Cardiac fibroblast (primary cell): ENCODE data around the gene EPS8L1.

ENCODE experiments used
- DNase-seq, 2 donors: peaks; one replicate each; pipeline versions ENCODE4 v3.0.0 to v3.0.0-alpha.2; 2010; ENCODE audit warnings: low read depth in 2 of 2
- H3K4me3 ChIP-seq, 2 donors: replicated peaks in 1 of 2; 1 replicate in 1 of 2; 2 replicates in 1 of 2; pipeline ENCODE4 v1.5.1; 2011; ENCODE audit warnings: low read depth in 2 of 2, low read length in 2 of 2, mild to moderate bottlenecking in 2 of 2, moderate library complexity in 1 of 2
- TF ChIP-seq, protein P1 (sequence below): IDR thresholded peaks from one replicate; pipeline ENCODE4 v1.5.1; 2011; ENCODE audit warnings: low read depth, mild to moderate bottlenecking, low read length, inconsistent platforms

Gene EPS8L1

DNA sequence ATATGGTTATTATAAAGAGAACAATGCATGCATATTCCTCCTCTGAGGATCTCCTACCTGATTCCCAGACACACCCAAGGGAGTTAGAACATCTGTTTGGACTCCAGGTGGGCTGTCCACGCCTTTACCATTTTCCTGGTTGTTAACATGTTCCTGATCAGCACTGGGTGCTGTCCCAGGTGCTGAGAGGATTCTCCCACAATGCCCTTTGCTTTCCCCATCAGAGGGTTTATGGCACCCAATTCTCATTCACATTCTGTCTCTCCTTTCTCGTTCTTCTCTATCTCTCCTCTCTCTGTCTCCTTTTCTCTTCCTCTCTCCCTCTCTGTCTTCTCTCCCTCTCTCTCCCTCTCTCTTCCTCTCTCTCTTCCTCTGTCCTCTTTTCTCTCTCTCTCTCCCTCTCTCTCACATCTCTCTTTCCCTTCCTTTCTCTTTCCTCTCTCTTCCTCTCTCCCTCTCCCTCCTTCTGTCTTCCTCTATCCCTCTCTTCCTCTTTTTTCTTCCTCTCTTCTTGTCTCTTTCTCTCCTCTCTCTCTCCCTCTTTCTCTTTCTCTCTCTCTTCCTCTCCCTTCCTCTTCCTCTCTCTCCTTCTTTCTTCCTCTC, 9.5 kb upstream of the EPS8L1 start:
- no peak overlapping the region for H3K4me3 ChIP-seq
- TF ChIP-seq, protein P1, sequence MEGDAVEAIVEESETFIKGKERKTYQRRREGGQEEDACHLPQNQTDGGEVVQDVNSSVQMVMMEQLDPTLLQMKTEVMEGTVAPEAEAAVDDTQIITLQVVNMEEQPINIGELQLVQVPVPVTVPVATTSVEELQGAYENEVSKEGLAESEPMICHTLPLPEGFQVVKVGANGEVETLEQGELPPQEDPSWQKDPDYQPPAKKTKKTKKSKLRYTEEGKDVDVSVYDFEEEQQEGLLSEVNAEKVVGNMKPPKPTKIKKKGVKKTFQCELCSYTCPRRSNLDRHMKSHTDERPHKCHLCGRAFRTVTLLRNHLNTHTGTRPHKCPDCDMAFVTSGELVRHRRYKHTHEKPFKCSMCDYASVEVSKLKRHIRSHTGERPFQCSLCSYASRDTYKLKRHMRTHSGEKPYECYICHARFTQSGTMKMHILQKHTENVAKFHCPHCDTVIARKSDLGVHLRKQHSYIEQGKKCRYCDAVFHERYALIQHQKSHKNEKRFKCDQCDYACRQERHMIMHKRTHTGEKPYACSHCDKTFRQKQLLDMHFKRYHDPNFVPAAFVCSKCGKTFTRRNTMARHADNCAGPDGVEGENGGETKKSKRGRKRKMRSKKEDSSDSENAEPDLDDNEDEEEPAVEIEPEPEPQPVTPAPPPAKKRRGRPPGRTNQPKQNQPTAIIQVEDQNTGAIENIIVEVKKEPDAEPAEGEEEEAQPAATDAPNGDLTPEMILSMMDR, result no peak
- DNase-seq, result no peak

DNA sequence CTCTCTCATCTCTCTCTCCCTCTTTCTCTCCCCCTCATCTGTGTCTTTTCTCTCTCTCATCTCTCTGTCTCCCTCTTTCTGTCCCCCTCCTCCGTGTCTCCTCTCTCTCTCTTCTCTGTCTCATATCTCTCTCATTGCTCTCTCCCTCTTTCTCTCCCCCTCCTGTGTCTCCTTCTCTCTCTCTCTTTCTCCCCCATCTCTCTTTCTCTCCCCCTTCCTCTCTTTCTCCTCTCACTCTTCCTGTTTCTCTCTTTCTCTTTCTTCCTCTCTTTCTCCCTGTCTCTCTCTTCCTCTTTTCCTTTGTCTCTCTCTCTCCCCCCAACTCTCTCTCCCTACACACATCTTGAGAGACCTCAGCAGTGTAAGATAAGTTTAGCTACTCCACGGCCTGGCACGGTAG, 7.8 kb upstream of the EPS8L1 start:
- H3K4me3 ChIP-seq, result no peak overlapping the region
- DNase-seq, result no peak
- TF ChIP-seq, protein P1, result no peak

DNA sequence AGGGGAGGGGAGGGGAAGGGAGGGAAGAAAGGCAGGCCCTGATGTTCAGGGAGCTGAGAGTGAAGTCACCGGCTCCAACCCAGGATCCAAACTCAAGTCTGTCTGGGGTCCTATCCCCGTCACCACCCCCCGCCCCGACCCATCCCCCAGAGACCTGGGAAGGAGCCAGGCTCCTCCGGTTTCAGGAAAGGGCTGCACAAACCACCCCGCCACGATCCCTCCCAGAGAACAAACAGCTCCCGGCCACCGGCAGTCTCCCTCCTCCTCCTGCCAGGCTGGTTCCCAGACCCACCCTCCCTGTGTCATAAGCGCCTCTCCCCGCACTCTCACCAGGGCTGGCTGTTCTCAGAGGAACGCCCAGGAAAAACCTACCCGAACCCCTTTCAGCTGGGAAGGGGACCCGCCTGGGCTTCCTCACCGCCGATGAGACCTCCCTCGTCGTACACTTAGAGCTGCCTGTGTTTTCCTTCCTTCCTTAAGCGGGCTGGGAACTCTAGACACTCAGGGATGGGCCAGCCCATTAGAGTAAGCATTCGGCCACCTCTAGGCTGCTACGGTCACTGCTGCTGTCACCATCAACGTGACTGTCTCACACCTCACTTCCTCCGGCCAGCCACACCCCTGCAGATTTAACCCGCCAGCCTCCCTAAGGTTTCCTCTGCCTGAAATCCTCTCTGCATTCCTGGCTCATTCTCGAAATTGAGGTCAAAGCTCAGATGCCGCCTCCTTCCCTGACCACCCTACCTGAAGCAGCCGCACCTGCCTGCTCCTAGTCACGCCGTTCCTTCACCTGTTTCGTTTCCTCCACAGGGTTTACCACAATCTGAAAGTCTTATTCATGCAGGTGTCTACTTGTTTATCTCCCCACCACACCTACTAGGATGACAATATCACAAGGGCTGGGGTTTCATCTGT, 6.5 kb upstream of the EPS8L1 start:
- H3K4me3 ChIP-seq, result no peak overlapping the region
- TF ChIP-seq, protein P1, result no peak
- peak; percentile 23 to 28 for DNase-seq

DNA sequence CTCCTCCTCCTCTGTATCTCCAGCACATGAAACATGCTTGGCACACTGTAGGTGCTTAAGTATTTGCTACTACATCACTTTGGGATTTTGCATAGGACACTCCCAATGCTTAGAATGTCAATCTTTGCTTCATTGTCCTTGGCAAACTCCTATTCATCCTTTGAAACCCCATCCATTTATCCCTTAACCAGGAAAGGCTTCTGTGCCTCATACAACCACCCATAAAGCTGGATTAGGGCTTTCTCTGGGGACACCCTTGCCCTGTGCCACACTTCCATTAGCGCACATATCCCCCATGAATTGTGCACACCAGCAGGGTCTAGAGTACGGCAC, 5.8 kb upstream of the EPS8L1 start:
- DNase-seq, result no peak
- TF ChIP-seq, protein P1, result no peak
- no peak overlapping the region for H3K4me3 ChIP-seq

DNA sequence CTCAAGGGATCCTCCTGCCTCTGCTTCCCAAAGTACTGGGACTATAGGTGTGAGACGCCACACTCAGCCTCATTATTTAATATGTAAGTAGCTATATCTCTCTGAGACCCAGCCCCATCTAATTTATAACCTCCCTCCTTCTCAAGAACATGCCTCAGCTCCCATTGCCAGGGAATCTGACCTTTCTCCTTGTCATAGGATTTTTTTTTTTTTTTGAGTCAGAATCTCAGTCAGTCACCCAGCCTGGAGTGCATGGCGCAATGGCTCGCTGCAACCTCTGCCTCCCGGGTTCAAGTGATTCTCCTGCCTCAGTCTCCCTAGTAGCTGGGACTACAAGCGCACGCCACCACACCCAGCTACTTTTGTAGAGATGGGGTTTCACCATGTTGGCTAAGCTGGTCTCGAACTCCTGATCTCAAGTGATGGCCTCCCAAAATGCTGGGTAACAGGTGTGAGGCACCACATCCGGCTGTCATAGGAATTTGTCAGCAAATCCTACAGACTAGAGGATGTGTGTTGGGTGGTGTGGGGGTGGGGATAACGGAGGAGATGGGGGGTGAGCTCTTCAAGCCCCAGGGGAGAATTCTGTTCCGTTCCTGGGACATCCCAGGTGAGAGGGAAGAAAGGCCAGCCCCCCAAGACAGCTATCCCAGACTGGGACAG, 5.1 kb upstream of the EPS8L1 start:
- no peak for DNase-seq
- TF ChIP-seq, protein P1, result no peak
- no peak overlapping the region for H3K4me3 ChIP-seq

DNA sequence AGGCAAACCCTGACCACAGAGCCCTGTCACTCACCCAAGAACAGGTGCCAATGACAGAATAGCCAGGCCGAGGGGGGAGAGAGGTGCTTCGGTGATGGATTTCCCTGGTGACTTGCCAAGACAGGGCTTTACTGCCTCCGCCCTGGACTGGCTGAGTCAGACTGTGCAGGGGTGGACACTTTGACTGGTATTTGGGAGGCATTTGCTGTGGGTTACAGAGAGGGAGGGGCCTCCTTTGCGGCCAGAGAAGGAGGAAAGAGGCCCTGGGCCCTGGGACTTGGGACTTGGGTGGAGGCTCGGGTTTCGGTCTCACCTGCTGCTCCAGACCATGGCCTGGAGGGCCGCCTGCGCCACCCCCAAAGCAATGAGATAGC, 4.6 kb upstream of the EPS8L1 start:
- H3K4me3 ChIP-seq, result no peak overlapping the region
- TF ChIP-seq, protein P1, result no peak
- DNase-seq, result peak; percentile 38 to 64
